Astrocyte (in vitro differentiated cells and primary cell): ENCODE results near the gene TRPM3. TPM values are rescaled to one million over a fixed set of nuclear protein-coding genes. Genes with fewer than 3 reads are reported as not detected.
A peak's percentile ranks its signal among the peaks of the same experiment; 100 is the strongest.

Source experiments
- DNase-seq: peaks from one replicate; pipeline ENCODE4 v3.0.0-alpha.2; 2010; ENCODE audit warnings: low read depth
- FAIRE-seq: peaks from 2 replicates; lab custom pipeline; 2011; peaks lifted over from hg19 to GRCh38; lab: Jason Lieb, UNC
- H2AFZ ChIP-seq: 2 replicates; pipeline ENCODE4 v1.6.0; 2012; ENCODE audit warnings: low read depth, low read length, inconsistent platforms
- H3K27ac ChIP-seq: 2 replicates; pipeline ENCODE4 v1.5.1; 2011; ENCODE audit warnings: low read depth, low read length, inconsistent platforms
- H3K27me3 ChIP-seq: 2 replicates; pipeline ENCODE4 v1.6.0; 2011; ENCODE audit warnings: low read length, inconsistent platforms; ENCODE audit not compliant: insufficient read depth
- H3K36me3 ChIP-seq: 2 replicates; pipeline ENCODE4 v1.5.1; 2011; ENCODE audit warnings: low read length, inconsistent platforms; ENCODE audit not compliant: insufficient read depth
- H3K4me1 ChIP-seq: 2 replicates; pipeline ENCODE4 v1.5.1; 2011; ENCODE audit warnings: low read length, inconsistent platforms; ENCODE audit not compliant: insufficient read depth
- H3K4me2 ChIP-seq: 2 replicates; pipeline ENCODE4 v1.6.0; 2012; ENCODE audit warnings: low read length, inconsistent platforms
- H3K4me3 ChIP-seq: 2 replicates; pipeline ENCODE4 v1.5.1; 2011; ENCODE audit warnings: low read depth, mild to moderate bottlenecking, low read length, inconsistent platforms; ENCODE audit not compliant: insufficient read depth
- H3K79me2 ChIP-seq: 2 replicates; pipeline ENCODE4 v1.6.0; 2012; ENCODE audit warnings: mild to moderate bottlenecking, low read length, inconsistent platforms; ENCODE audit not compliant: insufficient read depth
- H3K9ac ChIP-seq: 2 replicates; pipeline ENCODE4 v1.6.0; 2012; ENCODE audit warnings: mild to moderate bottlenecking, low read length, inconsistent platforms
- H3K9me3 ChIP-seq: 2 replicates; pipeline ENCODE4 v1.5.1; 2012; ENCODE audit warnings: low read depth, mild to moderate bottlenecking, low read length, inconsistent platforms; ENCODE audit not compliant: insufficient read depth
- H4K20me1 ChIP-seq: 2 replicates; pipeline ENCODE4 v1.6.0; 2012; ENCODE audit warnings: low read length, inconsistent platforms; ENCODE audit not compliant: insufficient read depth
- H3K27ac Mint-ChIP-seq: one replicate; pipeline ENCODE4 v1.8.0; 2021; ENCODE audit warnings: mild to moderate bottlenecking, mixed read lengths; ENCODE audit not compliant: unreplicated experiment
- H3K27me3 Mint-ChIP-seq: one replicate; pipeline ENCODE4 v1.8.0; 2021; ENCODE audit warnings: low read depth, mixed read lengths; ENCODE audit not compliant: unreplicated experiment
- H3K36me3 Mint-ChIP-seq: one replicate; pipeline ENCODE4 v1.8.0; 2021; ENCODE audit warnings: low read depth, mixed read lengths; ENCODE audit not compliant: unreplicated experiment
- H3K4me1 Mint-ChIP-seq: one replicate; pipeline ENCODE4 v1.8.0; 2021; ENCODE audit warnings: low read depth, mixed read lengths; ENCODE audit not compliant: unreplicated experiment
- H3K4me3 Mint-ChIP-seq: one replicate; pipeline ENCODE4 v1.8.0; 2021; ENCODE audit warnings: mild to moderate bottlenecking, moderate library complexity, mixed read lengths; ENCODE audit not compliant: unreplicated experiment
- H3K9me3 Mint-ChIP-seq: one replicate; pipeline ENCODE4 v1.8.0; 2021; ENCODE audit warnings: mild to moderate bottlenecking, mixed read lengths; ENCODE audit not compliant: unreplicated experiment
- CTCF ChIP-seq: IDR thresholded peaks from 2 replicates; pipeline ENCODE4 v1.5.1; 2011; ENCODE audit warnings: low read depth, mild to moderate bottlenecking, inconsistent platforms, low read length, moderate library complexity; ENCODE audit not compliant: insufficient read depth
- EZH2 ChIP-seq: IDR thresholded peaks from 2 replicates; pipeline ENCODE4 v1.6.1; 2012; ENCODE audit warnings: mild to moderate bottlenecking, low read length, inconsistent platforms; ENCODE audit not compliant: insufficient read depth
- total RNA-seq: library from RNA; stranded (reverse); gene quantifications from 2 replicates; pipeline ENCODE4 v1.2.1, GENCODE V29; 2021

Gene TRPM3
- total RNA-seq, 1 donor from 2014 or later, result 0.14 TPM

GRCh38 chr9:70959366-70959765 is 162.1 kb downstream of the TRPM3 start:
- H3K36me3 Mint-ChIP-seq, result no peaks in the 10 kb centered on the region
- Histone ChIP-seq H3K27me3 (no peaks in the 10 kb centered on the region), H3K4me3 (no peak overlapping the region), H3K4me2 (no peak overlapping the region), H3K4me1 (peaks cover 16% of the 10 kb centered on the region), H3K79me2 (no peaks in the 10 kb centered on the region), H3K36me3 (no peaks in the 10 kb centered on the region), H2AFZ (no peak overlapping the region), H3K9me3 (no peaks in the 10 kb centered on the region), H3K9ac (no peak overlapping the region), H4K20me1 (no peaks in the 10 kb centered on the region), H3K27ac (no peak overlapping the region)
- peaks cover 12% of the 10 kb centered on the region for H3K4me1 Mint-ChIP-seq
- no peak overlapping the region for H3K4me3 Mint-ChIP-seq
- no peaks in the 10 kb centered on the region for H3K27me3 Mint-ChIP-seq
- no peaks in the 10 kb centered on the region for H3K9me3 Mint-ChIP-seq
- DNase-seq (no peak), FAIRE-seq (no peak)
- H3K27ac Mint-ChIP-seq, result no peak overlapping the region
- TF ChIP-seq EZH2 (no peak), CTCF (no peak)

GRCh38 chr9:70954596-70955143 is 166.8 kb downstream of the TRPM3 start:
- FAIRE-seq (peak; percentile 5), DNase-seq (no peak)
- peak overlapping the region; percentile 57 for H3K4me2 ChIP-seq
- H3K4me1 ChIP-seq, result peaks cover 27% of the 10 kb centered on the region
- Mint-ChIP-seq H3K9me3 (peaks cover 3% of the 10 kb centered on the region), H3K4me3 (no peak overlapping the region), H3K27ac (peak overlapping the region; percentile 86), H3K4me1 (peaks cover 28% of the 10 kb centered on the region), H3K27me3 (no peaks in the 10 kb centered on the region), H3K36me3 (no peaks in the 10 kb centered on the region)
- H3K9ac ChIP-seq, result no peak overlapping the region
- no peaks in the 10 kb centered on the region for H3K36me3 ChIP-seq
- no peaks in the 10 kb centered on the region for H3K9me3 ChIP-seq
- peak overlapping the region; percentile 1 for H2AFZ ChIP-seq
- no peaks in the 10 kb centered on the region for H3K27me3 ChIP-seq
- TF ChIP-seq EZH2 (no peak), CTCF (no peak)
- H3K79me2 ChIP-seq, result no peaks in the 10 kb centered on the region
- peak overlapping the region; percentile 2 for H3K4me3 ChIP-seq
- H3K27ac ChIP-seq, result peak overlapping the region; percentile 17
- H4K20me1 ChIP-seq, result no peaks in the 10 kb centered on the region

GRCh38 chr9:70954126-70954525 is 167.3 kb downstream of the TRPM3 start:
- Mint-ChIP-seq H3K36me3 (no peaks in the 10 kb centered on the region), H3K9me3 (peaks cover 3% of the 10 kb centered on the region), H3K4me1 (peaks cover 28% of the 10 kb centered on the region), H3K4me3 (no peak overlapping the region), H3K27me3 (no peaks in the 10 kb centered on the region), H3K27ac (peak overlapping the region; percentile 86)
- H3K27ac ChIP-seq, result peak overlapping the region; percentile 71
- DNase-seq (peak; percentile 96), FAIRE-seq (peak; percentile 99)
- H3K9ac ChIP-seq, result peak overlapping the region; percentile 27
- peak overlapping the region; percentile 57 for H3K4me2 ChIP-seq
- no peaks in the 10 kb centered on the region for H3K79me2 ChIP-seq
- TF ChIP-seq CTCF, result no peak
- no peak for TF ChIP-seq EZH2
- H4K20me1 ChIP-seq, result no peaks in the 10 kb centered on the region
- peak overlapping the region; percentile 42 for H2AFZ ChIP-seq
- no peaks in the 10 kb centered on the region for H3K27me3 ChIP-seq
- H3K4me3 ChIP-seq, result peak overlapping the region; percentile 3
- H3K36me3 ChIP-seq, result no peaks in the 10 kb centered on the region
- H3K4me1 ChIP-seq, result peaks cover 27% of the 10 kb centered on the region
- no peaks in the 10 kb centered on the region for H3K9me3 ChIP-seq
